ENCODE measurements around the gene C10orf105.

The C10orf105 gene

GRCh38 chr10:71713135-71714030 lies 6.2 kb downstream of the C10orf105 start:
- H4K12ac ChIP-seq (ENCODE audit: low read depth, low read length), result no peak overlapping the region
- peak overlapping the region; percentile 7 for H4K91ac ChIP-seq (ENCODE audit: low read depth, low read length)
- H2BK12ac ChIP-seq (ENCODE audit: low read length), result no peak overlapping the region
- H3K4me3 ChIP-seq (ENCODE audit: low read depth, low read length), result no peak overlapping the region
- no peaks in the 10 kb centered on the region for H3K79me2 ChIP-seq (ENCODE audit: control insufficient read depth, insufficient read depth, low read length, poor library complexity)
- peaks cover 3% of the 10 kb centered on the region for H3K9me3 ChIP-seq (ENCODE audit: insufficient read depth, low read depth, low read length)
- no peaks in the 10 kb centered on the region for H3K36me3 ChIP-seq (ENCODE audit: control insufficient read depth in 1 of 2, insufficient read depth in 2 of 2, low read length in 2 of 2)
- H3K4me1 ChIP-seq (ENCODE audit: control insufficient read depth in 1 of 2, insufficient read depth in 2 of 2, low read length in 2 of 2), result no peaks in the 10 kb centered on the region
- H3K27me3 ChIP-seq (ENCODE audit: insufficient read depth, low read length), result no peaks in the 10 kb centered on the region
- no peak overlapping the region for H3K9ac ChIP-seq (ENCODE audit: low read length)
- no peaks in the 10 kb centered on the region for H3K79me1 ChIP-seq (ENCODE audit: low read length)
- H3K14ac ChIP-seq (ENCODE audit: low read length), result no peak overlapping the region
- peak in 1 of 2 donors; percentile 12 for DNase-seq
- H3K4me2 ChIP-seq (ENCODE audit: low read length), result no peak overlapping the region
- no peak overlapping the region for H2BK120ac ChIP-seq (ENCODE audit: insufficient read depth, low read length, poor library complexity)
- H4K8ac ChIP-seq (ENCODE audit: low read depth, low read length), result no peak overlapping the region
- no CpG with 5 or more reads among the region's 12 CpGs for WGBS (ENCODE audit: extremely low coverage, insufficient coverage, insufficient read length)
- H2BK5ac ChIP-seq (ENCODE audit: low read depth, low read length, poor library complexity), result no peak overlapping the region
- no peak overlapping the region for H3K23ac ChIP-seq (ENCODE audit: low read length)
- no peak overlapping the region for H3K18ac ChIP-seq (ENCODE audit: low read length)
- H3K27ac ChIP-seq (ENCODE audit: low read depth, low read length), result no peak overlapping the region
- no peak overlapping the region for H2AFZ ChIP-seq (ENCODE audit: insufficient read depth, low read length, poor library complexity)
- H3K4ac ChIP-seq (ENCODE audit: low read depth, low read length), result no peak overlapping the region
- H2AK5ac ChIP-seq (ENCODE audit: low read length), result no peak overlapping the region

- H2BK12ac ChIP-seq (ENCODE audit: low read length), result no peak overlapping the region
- no peak for DNase-seq
Measured at GRCh38 chr10:71712572-71713134, 6.9 kb downstream of the C10orf105 start.

GRCh38 chr10:71712170-71712569 lies 7.4 kb downstream of the C10orf105 start:
- H3K36me3 ChIP-seq (ENCODE audit: control insufficient read depth in 1 of 2, insufficient read depth in 2 of 2, low read length in 2 of 2), result no peaks in the 10 kb centered on the region

More at GRCh38 chr10:71712572-71713134, 6.9 kb downstream of the C10orf105 start:
- H2BK120ac ChIP-seq (ENCODE audit: insufficient read depth, low read length, poor library complexity), result no peak overlapping the region
- H2AK5ac ChIP-seq (ENCODE audit: low read length), result no peak overlapping the region
- H3K27ac ChIP-seq (ENCODE audit: low read depth, low read length), result no peak overlapping the region
- H3K9ac ChIP-seq (ENCODE audit: low read length), result no peak overlapping the region
- no peaks in the 10 kb centered on the region for H3K27me3 ChIP-seq (ENCODE audit: insufficient read depth, low read length)
- no peak overlapping the region for H2BK5ac ChIP-seq (ENCODE audit: low read depth, low read length, poor library complexity)
- H3K36me3 ChIP-seq (ENCODE audit: control insufficient read depth in 1 of 2, insufficient read depth in 2 of 2, low read length in 2 of 2), result no peaks in the 10 kb centered on the region
- H2AFZ ChIP-seq (ENCODE audit: insufficient read depth, low read length, poor library complexity), result no peak overlapping the region
- H3K23ac ChIP-seq (ENCODE audit: low read length), result no peak overlapping the region
- no peaks in the 10 kb centered on the region for H3K79me1 ChIP-seq (ENCODE audit: low read length)
- no peak overlapping the region for H4K8ac ChIP-seq (ENCODE audit: low read depth, low read length)
- H3K14ac ChIP-seq (ENCODE audit: low read length), result no peak overlapping the region
- no peak overlapping the region for H3K18ac ChIP-seq (ENCODE audit: low read length)
- H4K12ac ChIP-seq (ENCODE audit: low read depth, low read length), result no peak overlapping the region
- H3K4ac ChIP-seq (ENCODE audit: low read depth, low read length), result no peak overlapping the region
- no peak overlapping the region for H4K91ac ChIP-seq (ENCODE audit: low read depth, low read length)
- H3K4me3 ChIP-seq (ENCODE audit: low read depth, low read length), result no peak overlapping the region
- peaks cover 3% of the 10 kb centered on the region for H3K9me3 ChIP-seq (ENCODE audit: insufficient read depth, low read depth, low read length)
- no CpG with 5 or more reads among the region's 17 CpGs for WGBS (ENCODE audit: extremely low coverage, insufficient coverage, insufficient read length)
- H3K79me2 ChIP-seq (ENCODE audit: control insufficient read depth, insufficient read depth, low read length, poor library complexity), result no peaks in the 10 kb centered on the region
- H3K4me1 ChIP-seq (ENCODE audit: control insufficient read depth in 1 of 2, insufficient read depth in 2 of 2, low read length in 2 of 2), result no peaks in the 10 kb centered on the region
- H3K4me2 ChIP-seq (ENCODE audit: low read length), result no peak overlapping the region

GRCh38 chr10:71711052-71711623 lies 8.4 kb downstream of the C10orf105 start:
- no peak overlapping the region for H4K8ac ChIP-seq (ENCODE audit: low read depth, low read length)
- H3K4me1 ChIP-seq (ENCODE audit: control insufficient read depth in 1 of 2, insufficient read depth in 2 of 2, low read length in 2 of 2), result no peaks in the 10 kb centered on the region
- WGBS (ENCODE audit: extremely low coverage, insufficient coverage, insufficient read length), result no CpG with 5 or more reads among the region's 6 CpGs
- no peak overlapping the region for H2AFZ ChIP-seq (ENCODE audit: insufficient read depth, low read length, poor library complexity)
- H3K4ac ChIP-seq (ENCODE audit: low read depth, low read length), result no peak overlapping the region
- H3K36me3 ChIP-seq (ENCODE audit: control insufficient read depth in 1 of 2, insufficient read depth in 2 of 2, low read length in 2 of 2), result no peaks in the 10 kb centered on the region
- H2BK120ac ChIP-seq (ENCODE audit: insufficient read depth, low read length, poor library complexity), result no peak overlapping the region
- H3K27me3 ChIP-seq (ENCODE audit: insufficient read depth, low read length), result no peaks in the 10 kb centered on the region
- H3K14ac ChIP-seq (ENCODE audit: low read length), result no peak overlapping the region
- no peak overlapping the region for H2AK5ac ChIP-seq (ENCODE audit: low read length)
- H3K4me3 ChIP-seq (ENCODE audit: low read depth, low read length), result no peak overlapping the region
- no peak overlapping the region for H3K18ac ChIP-seq (ENCODE audit: low read length)
- H3K79me2 ChIP-seq (ENCODE audit: control insufficient read depth, insufficient read depth, low read length, poor library complexity), result no peaks in the 10 kb centered on the region
- H3K9ac ChIP-seq (ENCODE audit: low read length), result no peak overlapping the region
- DNase-seq, result no peak
- no peak overlapping the region for H2BK12ac ChIP-seq (ENCODE audit: low read length)
- no peak overlapping the region for H3K4me2 ChIP-seq (ENCODE audit: low read length)
- no peak overlapping the region for H3K27ac ChIP-seq (ENCODE audit: low read depth, low read length)
- no peak overlapping the region for H3K23ac ChIP-seq (ENCODE audit: low read length)
- no peak overlapping the region for H4K91ac ChIP-seq (ENCODE audit: low read depth, low read length)
- no peak overlapping the region for H2BK5ac ChIP-seq (ENCODE audit: low read depth, low read length, poor library complexity)
- H3K79me1 ChIP-seq (ENCODE audit: low read length), result no peaks in the 10 kb centered on the region
- H4K12ac ChIP-seq (ENCODE audit: low read depth, low read length), result no peak overlapping the region
- H3K9me3 ChIP-seq (ENCODE audit: insufficient read depth, low read depth, low read length), result peaks cover 5% of the 10 kb centered on the region

More at GRCh38 chr10:71712170-71712569, 7.4 kb downstream of the C10orf105 start:
- H3K4me1 ChIP-seq (ENCODE audit: control insufficient read depth in 1 of 2, insufficient read depth in 2 of 2, low read length in 2 of 2), result no peaks in the 10 kb centered on the region
- H2BK120ac ChIP-seq (ENCODE audit: insufficient read depth, low read length, poor library complexity), result no peak overlapping the region
- no peak overlapping the region for H3K23ac ChIP-seq (ENCODE audit: low read length)
- H4K91ac ChIP-seq (ENCODE audit: low read depth, low read length), result no peak overlapping the region
- no peaks in the 10 kb centered on the region for H3K79me1 ChIP-seq (ENCODE audit: low read length)
- WGBS (ENCODE audit: extremely low coverage, insufficient coverage, insufficient read length), result no CpG with 5 or more reads among the region's 2 CpGs
- H3K4me3 ChIP-seq (ENCODE audit: low read depth, low read length), result no peak overlapping the region
- H3K4me2 ChIP-seq (ENCODE audit: low read length), result no peak overlapping the region
- H2AK5ac ChIP-seq (ENCODE audit: low read length), result no peak overlapping the region
- no peak overlapping the region for H3K4ac ChIP-seq (ENCODE audit: low read depth, low read length)
- no peak overlapping the region for H3K27ac ChIP-seq (ENCODE audit: low read depth, low read length)
- no peak overlapping the region for H3K14ac ChIP-seq (ENCODE audit: low read length)
- H4K8ac ChIP-seq (ENCODE audit: low read depth, low read length), result no peak overlapping the region
- no peak overlapping the region for H2AFZ ChIP-seq (ENCODE audit: insufficient read depth, low read length, poor library complexity)
- no peak overlapping the region for H3K9ac ChIP-seq (ENCODE audit: low read length)
- peaks cover 5% of the 10 kb centered on the region for H3K9me3 ChIP-seq (ENCODE audit: insufficient read depth, low read depth, low read length)
- no peak overlapping the region for H2BK12ac ChIP-seq (ENCODE audit: low read length)
- DNase-seq, result no peak
- no peak overlapping the region for H3K18ac ChIP-seq (ENCODE audit: low read length)
- no peaks in the 10 kb centered on the region for H3K79me2 ChIP-seq (ENCODE audit: control insufficient read depth, insufficient read depth, low read length, poor library complexity)
- no peaks in the 10 kb centered on the region for H3K27me3 ChIP-seq (ENCODE audit: insufficient read depth, low read length)
- no peak overlapping the region for H4K12ac ChIP-seq (ENCODE audit: low read depth, low read length)
- H2BK5ac ChIP-seq (ENCODE audit: low read depth, low read length, poor library complexity), result no peak overlapping the region
